Measurements from ENCODE around the gene PLCH1. TPM values are rescaled to one million over a fixed set of nuclear protein-coding genes. Genes with fewer than 3 reads are reported as not detected.

The PLCH1 gene
- total and polyA plus RNA-seq, 2 experiments from 2014 or later: 8.1 to 25.3 TPM

- no peak for TF ChIP-seq ETS1 (IDR thresholded peaks at IDR 0.05)
- TF ChIP-seq POLR2AphosphoS5 (IDR thresholded peaks at IDR 0.05; ENCODE audit: low read depth): no peak
- TF ChIP-seq EZH2 (IDR thresholded peaks at IDR 0.05; ENCODE audit: low read depth, unreplicated experiment): no peak
- no peak for TF ChIP-seq REST (IDR thresholded peaks at IDR 0.05; ENCODE audit: unreplicated experiment)
- TF ChIP-seq STAT1 (IDR thresholded peaks at IDR 0.05; ENCODE audit: unreplicated experiment): no peak
- no peak for TF ChIP-seq ZNF462 (CRISPR knock-in tag; IDR thresholded peaks at IDR 0.05)
- TF ChIP-seq JUNB (IDR thresholded peaks at IDR 0.05; ENCODE audit: unreplicated experiment): no peak
- no peak for TF ChIP-seq ZNF114 (CRISPR knock-in tag; IDR thresholded peaks at IDR 0.05)
- no peak for TF ChIP-seq CREB1 (CRISPR knock-in tag; IDR thresholded peaks at IDR 0.05; ENCODE audit: low read depth)
- Histone ChIP-seq H3K27me3 (ENCODE audit: insufficient read depth) (no peaks in the 10 kb centered on the region), H3K4me2 (peak overlapping the region; percentile 15), H3K79me2 (replicated peaks; ENCODE audit: insufficient read depth) (no peaks in the 10 kb centered on the region), H3K36me3 (ENCODE audit: insufficient read depth) (no peaks in the 10 kb centered on the region), H3K4me1 (ENCODE audit: insufficient read depth) (peaks cover 68% of the 10 kb centered on the region), H3K9me2 (ENCODE audit: insufficient read depth) (no peaks in the 10 kb centered on the region), H4K20me1 (replicated peaks; ENCODE audit: insufficient read depth) (no peaks in the 10 kb centered on the region), H3F3A (replicated peaks; ENCODE audit: low read depth) (no peaks in the 10 kb centered on the region), H3K4me3 (peak overlapping the region; percentile 2; the same call in 1 of the 2 replicates), H2AFZ (no peak overlapping the region), H3K27ac (ENCODE audit: low read depth) (peak overlapping the region; percentile 64)
- peaks cover 13% of the 10 kb centered on the region for H3K27me3 Mint-ChIP-seq (ENCODE audit: insufficient read depth, low read depth, poor library complexity)
- H3K4me1 Mint-ChIP-seq: peaks cover 74% of the 10 kb centered on the region
- DNase-seq (ENCODE audit: low spot score) (peak; percentile 63), ATAC-seq (peak; percentile 32)
- peak overlapping the region; percentile 43; the same call in 1 of the 2 replicates for H3K27ac Mint-ChIP-seq
- peaks cover 35% of the 10 kb centered on the region for H3K36me3 Mint-ChIP-seq (ENCODE audit: low read depth)
- peak overlapping the region; percentile 35; the same call in 1 of the 3 replicates for H3K4me3 Mint-ChIP-seq
- H3K9me3 Mint-ChIP-seq: peaks cover 21% of the 10 kb centered on the region; the same call in 2 of the 3 replicates
Measured at GRCh38 chr3:155363690-155364070, 381.2 kb downstream of the PLCH1 start.
